Hepatocyte (in vitro differentiated cells): ENCODE results near the gene SLC23A3. TPM values are rescaled to one million over a fixed set of nuclear protein-coding genes. Genes with fewer than 3 reads are reported as not detected.

Source experiments
- DNase-seq: peaks from one replicate; pipeline ENCODE4 v3.0.0-alpha.2; 2016; ENCODE audit warnings: low spot score
- H2AFZ ChIP-seq: fragments of 200-600 bp; sonication (generic); 2 replicates; pipeline ENCODE4 v1.6.0; 2016; ENCODE audit warnings: antibody characterized with exemption, mild to moderate bottlenecking
- H3K27ac ChIP-seq: fragments of 200-600 bp; sonication (generic); 2 replicates; pipeline ENCODE4 v1.5.1; 2016; ENCODE audit warnings: mild to moderate bottlenecking
- H3K27me3 ChIP-seq: fragments of 200-600 bp; sonication (generic); 2 replicates; pipeline ENCODE4 v1.6.1; 2016
- H3K36me3 ChIP-seq: fragments of 200-600 bp; sonication (generic); replicated peaks from 2 replicates; pipeline ENCODE4 v1.5.1; 2016; ENCODE audit warnings: low read depth; ENCODE audit not compliant: insufficient read depth
- H3K4me1 ChIP-seq: fragments of 200-600 bp; sonication (generic); 2 replicates; pipeline ENCODE4 v1.5.1; 2016; ENCODE audit warnings: mild to moderate bottlenecking, moderate library complexity; ENCODE audit not compliant: insufficient read depth
- H3K4me2 ChIP-seq: fragments of 200-600 bp; sonication (generic); 2 replicates; pipeline ENCODE4 v1.6.0; 2016
- H3K4me3 ChIP-seq: fragments of 200-600 bp; sonication (generic); 2 replicates; pipeline ENCODE4 v1.5.1; 2016; ENCODE audit warnings: mild to moderate bottlenecking
- H3K79me2 ChIP-seq: fragments of 200-600 bp; sonication (generic); 2 replicates; pipeline ENCODE4 v1.6.0; 2017; ENCODE audit warnings: mild to moderate bottlenecking
- H3K9me2 ChIP-seq: fragments of 200-600 bp; sonication (generic); replicated peaks from 2 replicates; pipeline ENCODE4 v1.6.0; 2017; ENCODE audit warnings: mild to moderate bottlenecking; ENCODE audit not compliant: insufficient read depth
- H3K9me3 ChIP-seq: fragments of 200-600 bp; sonication (generic); 2 replicates; pipeline ENCODE4 v1.5.1; 2016; ENCODE audit warnings: low read depth, mild to moderate bottlenecking
- H4K20me1 ChIP-seq: fragments of 200-600 bp; sonication (generic); 2 replicates; pipeline ENCODE4 v1.6.0; 2016; ENCODE audit warnings: mild to moderate bottlenecking; ENCODE audit not compliant: insufficient read depth, poor library complexity, severe bottlenecking
- EZH2 ChIP-seq: fragments of 200-600 bp; sonication (generic); IDR thresholded peaks from 2 replicates; pipeline ENCODE4 v1.6.1; 2016; ENCODE audit warnings: antibody characterized with exemption, mild to moderate bottlenecking, borderline replicate concordance
- EZH2phosphoT487 ChIP-seq: fragments of 200-600 bp; sonication (generic); IDR thresholded peaks from one replicate; pipeline ENCODE4 v1.6.1; 2018; ENCODE audit warnings: antibody characterized with exemption, mild to moderate bottlenecking, low read depth, moderate library complexity; ENCODE audit not compliant: unreplicated experiment, severe bottlenecking
- WGBS: methylation state at CpG from one replicate; pipeline ENCODE4 v1.1.6; 2016; ENCODE audit warnings: low lambda C conversion rate; ENCODE audit errors: missing lambda C conversion rate; 5-methylcytosine and 5-hydroxymethylcytosine counted together
- polyA plus RNA-seq: library from polyadenylated mRNA; unstranded; fragments of >200 nt; fragmentation: Nextera tagmentation; extraction: Ambion mirVana; gene quantifications from 2 replicates; pipeline ENCODE4 v1.2.1, GENCODE V29; 2016
- total RNA-seq: library from RNA; depleted of rRNA; stranded (reverse); fragments of >200 nt; gene quantifications from 2 replicates; pipeline ENCODE4 v1.2.3, GENCODE V29; 2014
- TF ChIP-seq, protein P1 (sequence below): fragments of 200-600 bp; sonication (generic); IDR thresholded peaks from 2 replicates; pipeline ENCODE4 v1.5.1; 2016; ENCODE audit warnings: antibody characterized with exemption, mild to moderate bottlenecking; ENCODE audit not compliant: poor library complexity

The SLC23A3 gene
- total and polyA plus RNA-seq, 2 experiments from 2014 or later: 0.80 to 1.5 TPM

DNA sequence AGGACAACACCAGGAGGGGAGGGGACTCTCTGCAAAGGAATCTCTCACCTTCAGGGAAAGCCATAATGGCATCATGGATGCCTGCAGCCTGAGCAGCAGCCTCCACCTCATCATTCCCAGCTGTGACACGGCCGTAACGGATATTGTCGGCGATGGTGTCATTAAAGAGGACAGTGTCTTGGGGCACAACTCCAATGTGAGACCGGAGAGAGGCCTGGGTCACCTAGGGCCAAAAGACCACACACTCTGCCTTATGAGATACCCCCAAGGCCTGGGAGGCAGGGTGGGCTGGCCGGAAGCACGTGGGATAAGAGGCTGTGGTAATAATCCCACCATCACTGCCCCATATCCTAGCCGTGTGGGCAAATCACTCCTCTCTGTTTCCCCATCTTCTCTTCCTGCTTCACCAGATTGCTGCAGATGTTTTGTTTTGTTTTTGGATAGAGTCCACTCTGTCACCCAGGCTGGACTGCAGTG is 41.1 kb upstream of the SLC23A3 start:
- WGBS: 95% methylated on average over 9 of the region's 9 CpGs
- Histone ChIP-seq H3K4me2 (no peak overlapping the region), H4K20me1 (peaks cover 3% of the 10 kb centered on the region), H3K4me1 (peaks cover 18% of the 10 kb centered on the region), H2AFZ (no peak overlapping the region), H3K79me2 (peaks cover 6% of the 10 kb centered on the region), H3K27ac (no peak overlapping the region), H3K9me3 (no peaks in the 10 kb centered on the region), H3K9me2 (no peaks in the 10 kb centered on the region), H3K27me3 (no peaks in the 10 kb centered on the region), H3K4me3 (no peak overlapping the region), H3K36me3 (no peaks in the 10 kb centered on the region)
- TF ChIP-seq EZH2 (no peak), EZH2phosphoT487 (no peak)
- TF ChIP-seq, protein P1, sequence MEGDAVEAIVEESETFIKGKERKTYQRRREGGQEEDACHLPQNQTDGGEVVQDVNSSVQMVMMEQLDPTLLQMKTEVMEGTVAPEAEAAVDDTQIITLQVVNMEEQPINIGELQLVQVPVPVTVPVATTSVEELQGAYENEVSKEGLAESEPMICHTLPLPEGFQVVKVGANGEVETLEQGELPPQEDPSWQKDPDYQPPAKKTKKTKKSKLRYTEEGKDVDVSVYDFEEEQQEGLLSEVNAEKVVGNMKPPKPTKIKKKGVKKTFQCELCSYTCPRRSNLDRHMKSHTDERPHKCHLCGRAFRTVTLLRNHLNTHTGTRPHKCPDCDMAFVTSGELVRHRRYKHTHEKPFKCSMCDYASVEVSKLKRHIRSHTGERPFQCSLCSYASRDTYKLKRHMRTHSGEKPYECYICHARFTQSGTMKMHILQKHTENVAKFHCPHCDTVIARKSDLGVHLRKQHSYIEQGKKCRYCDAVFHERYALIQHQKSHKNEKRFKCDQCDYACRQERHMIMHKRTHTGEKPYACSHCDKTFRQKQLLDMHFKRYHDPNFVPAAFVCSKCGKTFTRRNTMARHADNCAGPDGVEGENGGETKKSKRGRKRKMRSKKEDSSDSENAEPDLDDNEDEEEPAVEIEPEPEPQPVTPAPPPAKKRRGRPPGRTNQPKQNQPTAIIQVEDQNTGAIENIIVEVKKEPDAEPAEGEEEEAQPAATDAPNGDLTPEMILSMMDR: no peak
- DNase-seq: no peak

DNA sequence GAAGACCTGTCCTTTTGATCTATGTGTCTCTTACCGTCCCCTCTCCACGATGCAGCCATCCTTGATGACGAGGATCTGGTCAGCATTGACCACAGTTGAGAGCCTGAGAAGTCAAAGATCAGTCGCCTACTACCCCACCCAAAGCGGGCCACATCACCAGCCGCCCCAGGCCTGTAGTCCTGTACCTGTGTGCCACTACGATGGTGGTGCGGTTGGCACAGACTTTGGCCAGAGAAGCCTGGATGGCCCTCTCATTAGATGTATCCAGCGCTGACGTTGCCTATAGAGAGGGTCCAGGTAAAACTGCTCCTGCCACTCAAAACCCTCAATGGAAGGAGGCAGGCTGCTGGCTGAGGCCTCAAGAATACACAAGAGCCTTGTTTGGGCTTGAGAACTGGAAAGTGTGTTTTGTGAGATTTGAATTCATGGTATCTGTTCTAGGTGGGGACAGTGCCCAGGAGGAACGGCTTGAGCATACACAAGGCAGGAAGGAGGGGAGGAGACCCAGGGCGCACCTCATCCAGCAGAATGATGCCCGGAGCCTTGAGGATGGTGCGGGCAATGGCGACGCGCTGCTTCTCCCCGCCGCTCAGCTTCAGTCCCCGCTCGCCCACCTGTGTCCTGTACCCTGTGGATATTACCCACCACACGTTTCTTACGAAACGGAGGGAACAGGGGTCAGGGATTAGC is 40.5 kb upstream of the SLC23A3 start:
- Histone ChIP-seq H3K9me3 (no peaks in the 10 kb centered on the region), H3K4me1 (peaks cover 20% of the 10 kb centered on the region), H3K9me2 (no peaks in the 10 kb centered on the region), H3K4me2 (no peak overlapping the region), H3K27ac (no peak overlapping the region), H3K36me3 (no peaks in the 10 kb centered on the region), H3K4me3 (no peak overlapping the region), H4K20me1 (peaks cover 3% of the 10 kb centered on the region), H3K79me2 (peaks cover 6% of the 10 kb centered on the region), H2AFZ (no peak overlapping the region), H3K27me3 (no peaks in the 10 kb centered on the region)
- 96% methylated on average over 24 of the region's 24 CpGs for WGBS
- no peak for TF ChIP-seq EZH2
- TF ChIP-seq, protein P1: no peak
- no peak for TF ChIP-seq EZH2phosphoT487
- DNase-seq: no peak

DNA sequence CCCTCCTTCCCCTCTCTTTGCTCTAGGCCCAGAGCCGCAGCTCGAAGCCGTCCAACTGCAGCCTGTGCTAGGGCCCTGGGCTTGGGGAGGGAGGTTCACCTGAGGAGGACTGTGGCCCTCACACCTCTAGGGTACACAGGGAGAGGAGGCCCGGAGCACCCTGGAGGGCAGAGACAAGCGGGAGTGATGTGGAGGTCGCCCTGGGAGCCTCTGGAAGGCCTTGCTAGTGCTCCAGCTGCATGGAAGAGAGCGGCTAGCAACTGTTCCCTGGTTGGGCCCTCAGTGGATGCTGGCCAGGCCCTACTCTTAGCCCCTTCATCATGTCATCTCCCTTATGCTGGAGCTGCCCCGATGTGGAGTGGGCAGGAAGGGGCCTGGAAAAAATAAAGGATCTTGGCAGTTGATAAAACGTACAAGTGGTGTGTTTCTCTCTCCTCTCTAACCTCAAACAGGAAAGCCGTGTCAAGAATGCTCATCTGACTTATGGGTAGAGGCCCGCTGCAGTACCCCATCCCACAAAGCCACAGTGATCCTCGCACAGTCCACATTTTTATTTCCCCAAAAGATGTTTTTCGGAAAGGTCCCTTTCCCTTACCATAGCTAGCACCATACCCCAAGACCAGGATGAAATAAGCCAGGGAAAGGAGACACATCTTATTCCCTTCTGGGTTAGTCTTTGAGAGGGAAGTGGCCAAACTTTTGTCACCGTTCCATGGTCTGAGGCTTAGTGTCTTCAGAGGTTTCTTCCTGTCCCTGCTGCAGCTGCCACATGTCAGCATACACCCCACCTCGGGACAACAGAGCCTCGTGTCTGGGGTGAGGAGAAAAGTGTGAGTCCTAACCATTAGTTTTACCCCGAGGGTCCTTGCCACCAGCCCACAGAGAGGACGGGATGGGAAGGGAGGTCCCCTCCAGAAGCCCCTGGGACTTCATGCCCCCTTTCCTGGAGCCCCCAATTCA is 39.7 kb upstream of the SLC23A3 start:
- Histone ChIP-seq H3K9me2 (no peaks in the 10 kb centered on the region), H2AFZ (no peak overlapping the region), H3K4me3 (no peak overlapping the region), H3K36me3 (no peaks in the 10 kb centered on the region), H3K4me2 (no peak overlapping the region), H4K20me1 (peaks cover 3% of the 10 kb centered on the region), H3K9me3 (no peaks in the 10 kb centered on the region), H3K27ac (no peak overlapping the region), H3K4me1 (peaks cover 20% of the 10 kb centered on the region), H3K27me3 (no peaks in the 10 kb centered on the region), H3K79me2 (peaks cover 6% of the 10 kb centered on the region)
- WGBS: 95% methylated on average over 18 of the region's 18 CpGs
- no peak for DNase-seq
- no peak for TF ChIP-seq EZH2phosphoT487
- no peak for TF ChIP-seq EZH2
